Measurements from ENCODE around the gene NALCN.

DNA sequence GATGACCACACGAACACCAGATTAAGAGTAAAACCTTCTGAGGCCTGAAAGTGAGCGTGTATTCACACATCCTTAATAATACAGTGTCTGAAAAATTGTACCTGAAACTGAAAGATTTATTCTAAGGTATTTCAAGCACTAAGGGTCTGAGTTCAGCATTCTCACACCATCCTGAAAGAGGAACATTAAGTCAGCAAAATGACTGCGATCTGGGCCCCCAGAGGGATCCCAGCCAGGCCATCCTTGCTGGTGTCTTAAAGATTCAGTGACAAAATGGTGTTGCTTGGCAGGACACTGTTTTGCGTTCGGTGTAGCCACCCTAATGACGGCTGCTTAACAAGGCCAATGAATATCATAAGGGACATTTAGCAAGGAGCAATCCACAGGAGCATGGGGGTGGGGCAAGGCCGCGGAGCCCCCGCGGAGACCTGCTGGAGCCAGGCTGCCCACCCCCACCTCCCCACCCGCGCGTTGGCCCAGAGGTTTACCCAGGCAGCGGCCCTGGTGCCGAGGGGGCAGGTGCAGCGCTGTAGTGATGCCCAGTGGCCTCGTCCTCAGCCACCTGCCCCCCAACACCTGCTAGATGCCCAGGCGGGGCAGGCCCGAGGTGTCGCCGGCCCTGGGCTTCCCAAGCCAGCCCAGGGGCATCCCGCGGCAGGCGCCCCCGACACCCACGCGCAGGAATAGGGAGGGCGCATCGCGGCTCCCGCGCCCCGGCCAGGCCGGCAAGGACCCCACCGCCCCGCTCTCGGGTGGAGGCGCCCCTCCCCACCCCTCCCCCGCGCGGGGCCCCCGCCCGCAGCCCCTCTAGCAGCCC is 742 bp downstream of the NALCN start:
- TF ChIP-seq, protein P1, sequence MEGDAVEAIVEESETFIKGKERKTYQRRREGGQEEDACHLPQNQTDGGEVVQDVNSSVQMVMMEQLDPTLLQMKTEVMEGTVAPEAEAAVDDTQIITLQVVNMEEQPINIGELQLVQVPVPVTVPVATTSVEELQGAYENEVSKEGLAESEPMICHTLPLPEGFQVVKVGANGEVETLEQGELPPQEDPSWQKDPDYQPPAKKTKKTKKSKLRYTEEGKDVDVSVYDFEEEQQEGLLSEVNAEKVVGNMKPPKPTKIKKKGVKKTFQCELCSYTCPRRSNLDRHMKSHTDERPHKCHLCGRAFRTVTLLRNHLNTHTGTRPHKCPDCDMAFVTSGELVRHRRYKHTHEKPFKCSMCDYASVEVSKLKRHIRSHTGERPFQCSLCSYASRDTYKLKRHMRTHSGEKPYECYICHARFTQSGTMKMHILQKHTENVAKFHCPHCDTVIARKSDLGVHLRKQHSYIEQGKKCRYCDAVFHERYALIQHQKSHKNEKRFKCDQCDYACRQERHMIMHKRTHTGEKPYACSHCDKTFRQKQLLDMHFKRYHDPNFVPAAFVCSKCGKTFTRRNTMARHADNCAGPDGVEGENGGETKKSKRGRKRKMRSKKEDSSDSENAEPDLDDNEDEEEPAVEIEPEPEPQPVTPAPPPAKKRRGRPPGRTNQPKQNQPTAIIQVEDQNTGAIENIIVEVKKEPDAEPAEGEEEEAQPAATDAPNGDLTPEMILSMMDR (IDR thresholded peaks at IDR 0.05): no peak
- no peak for TF ChIP-seq POLR2A (IDR thresholded peaks at IDR 0.05)

Measured in body of pancreas (tissue), 4 donors.